GM12878 (cell line): ENCODE results near the gene TCERG1L.

Experiments
- CHD4 ChIP-seq: fragments of 200-600 bp; sonication (generic); IDR thresholded peaks from 2 replicates; pipeline ENCODE4 v1.6.1; 2016; ENCODE audit warnings: mild to moderate bottlenecking
- CTCF ChIP-seq, 3 experiments: IDR thresholded peaks in 2 of 3; conservative IDR thresholded peaks in 1 of 3; 2 replicates each; pipeline ENCODE4 v1.5.1; 2011; ENCODE audit warnings: low read depth in 3 of 3, low read length in 3 of 3, mild to moderate bottlenecking in 3 of 3, control low read depth in 2 of 3, moderate library complexity in 2 of 3, inconsistent platforms in 1 of 3, mixed read lengths in 1 of 3; ENCODE audit not compliant: control insufficient read depth in 2 of 3, insufficient read depth in 1 of 3; ENCODE audit errors: extremely low read depth in 1 of 3
- ESRRA ChIP-seq: IDR thresholded peaks from 2 replicates; pipeline ENCODE4 v1.6.1; 2012; ENCODE audit warnings: mild to moderate bottlenecking, low read length, improper control_type of control experiment
- EZH2 ChIP-seq: IDR thresholded peaks from 2 replicates; pipeline ENCODE4 v1.6.1; 2012; ENCODE audit warnings: low read depth, mild to moderate bottlenecking, control low read depth, inconsistent platforms, low read length, borderline replicate concordance; ENCODE audit not compliant: control insufficient read depth
- GABPA ChIP-seq: IDR thresholded peaks from 2 replicates; pipeline ENCODE4 v1.6.1; 2014; ENCODE audit warnings: antibody characterized with exemption, low read depth, mild to moderate bottlenecking, inconsistent platforms
- LARP7 ChIP-seq: fragments of 450-650 bp; IDR thresholded peaks from 2 replicates; pipeline ENCODE4 v1.6.1; 2017; ENCODE audit warnings: mild to moderate bottlenecking
- REST ChIP-seq: IDR thresholded peaks from 2 replicates; pipeline ENCODE4 v1.6.1; 2012; ENCODE audit warnings: mild to moderate bottlenecking, low read depth, low read length
- TCF12 ChIP-seq: IDR thresholded peaks from 2 replicates; pipeline ENCODE4 v1.6.1; 2011; ENCODE audit warnings: low read depth, mild to moderate bottlenecking, low read length

DNA sequence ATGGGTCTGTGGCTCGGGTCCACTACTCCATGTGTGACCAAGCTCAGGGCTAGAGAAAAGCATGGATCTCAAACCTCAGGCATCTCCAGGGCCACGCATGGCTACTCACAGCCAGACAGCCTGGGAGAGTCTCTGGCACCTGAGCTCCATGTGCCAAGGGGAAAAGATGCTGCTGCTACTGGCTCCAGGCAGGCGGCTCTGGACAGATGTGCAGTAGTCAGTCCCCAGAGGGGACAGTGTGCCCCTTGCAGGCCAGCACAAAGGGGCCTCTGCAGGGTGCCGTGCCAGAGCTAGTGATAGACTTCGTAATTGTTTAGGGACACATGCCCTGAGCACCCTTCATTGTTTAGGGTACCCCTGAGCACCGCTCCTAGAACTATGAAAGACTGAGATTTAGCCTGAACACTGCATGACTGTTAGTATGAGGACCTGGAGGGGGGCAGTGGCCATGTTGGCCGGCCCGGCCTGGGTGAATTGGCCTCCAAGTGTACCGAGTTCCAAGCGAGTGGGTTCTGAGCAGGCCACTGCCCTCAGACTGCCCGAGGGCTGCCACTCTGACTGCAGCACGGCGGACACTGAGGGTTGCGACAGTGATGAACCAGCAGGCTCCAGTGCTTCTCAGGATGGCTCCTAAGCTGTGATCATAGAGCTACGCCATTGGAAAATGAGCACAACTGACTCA, 80.7 kb downstream of the TCERG1L start:
- TF ChIP-seq ESRRA, result no peak
- TF ChIP-seq LARP7, result no peak
- no peak for TF ChIP-seq GABPA
- TF ChIP-seq TCF12, result no peak
- no peak for TF ChIP-seq CTCF (IDR thresholded peaks at IDR 0.05 in 2 of 3, conservative IDR thresholded peaks at IDR 0.05 in 1 of 3; ENCODE audit: control insufficient read depth in 2 of 3, extremely low read depth in 1 of 3, insufficient read depth in 1 of 3, low read depth in 3 of 3, low read length in 3 of 3)
- TF ChIP-seq REST, result no peak
- TF ChIP-seq EZH2, result no peak
- TF ChIP-seq CHD4, result no peak
